MM.1S (cell line): Measurements from ENCODE around the gene PADI6.
"Not testable (repeated sequence)": the region's sequence is repeated elsewhere in the genome, so short reads cannot be mapped to it uniquely, and the experiment has no call there.

Source experiments
- DNase-seq: peaks from one replicate; pipeline ENCODE4 v3.0.0-alpha.2; 2015
- H2AFZ ChIP-seq: fragments of 300-600 bp; sonication (generic); 2 replicates; pipeline ENCODE4 v1.6.0; 2016; ENCODE audit warnings: antibody characterized with exemption, low read length
- H3F3A ChIP-seq: fragments of 300-600 bp; sonication (generic); 2 replicates; pipeline ENCODE4 v1.6.1; 2016; ENCODE audit warnings: mild to moderate bottlenecking, antibody characterized with exemption, low read length, moderate library complexity, mixed read lengths; ENCODE audit not compliant: insufficient read depth
- H3K27ac ChIP-seq: fragments of 300-600 bp; sonication (generic); 2 replicates; pipeline ENCODE4 v1.5.1; 2016; ENCODE audit warnings: mild to moderate bottlenecking, low read length
- H3K27me3 ChIP-seq: fragments of 300-600 bp; sonication (generic); replicated peaks from 2 replicates; pipeline ENCODE4 v1.6.0; 2016; ENCODE audit warnings: low read length; ENCODE audit not compliant: insufficient read depth
- H3K36me3 ChIP-seq: fragments of 300-600 bp; sonication (generic); replicated peaks from 2 replicates; pipeline ENCODE4 v1.6.1; 2016; ENCODE audit warnings: mild to moderate bottlenecking, low read length, mixed read lengths; ENCODE audit not compliant: insufficient read depth
- H3K4me1 ChIP-seq: fragments of 300-600 bp; sonication (generic); 2 replicates; pipeline ENCODE4 v1.6.1; 2016; ENCODE audit warnings: low read length, mixed read lengths
- H3K4me2 ChIP-seq: fragments of 300-600 bp; sonication (generic); 2 replicates; pipeline ENCODE4 v1.6.0; 2016; ENCODE audit warnings: low read depth, low read length
- H3K4me3 ChIP-seq: fragments of 300-600 bp; sonication (generic); 2 replicates; pipeline ENCODE4 v1.5.1; 2016; ENCODE audit warnings: low read length, mixed read lengths
- H3K79me2 ChIP-seq: fragments of 300-600 bp; sonication (generic); 2 replicates; pipeline ENCODE4 v1.6.1; 2016; ENCODE audit warnings: mixed run types, low read length, mixed read lengths
- H3K9ac ChIP-seq: fragments of 300-600 bp; sonication (generic); 2 replicates; pipeline ENCODE4 v1.6.1; 2016; ENCODE audit warnings: low read length, mixed read lengths
- H3K9me2 ChIP-seq: fragments of 300-600 bp; sonication (generic); replicated peaks from 2 replicates; pipeline ENCODE4 v1.6.1; 2016; ENCODE audit warnings: mild to moderate bottlenecking, low read length, mixed read lengths; ENCODE audit not compliant: insufficient read depth
- H3K9me3 ChIP-seq: fragments of 300-600 bp; sonication (generic); replicated peaks from 2 replicates; pipeline ENCODE4 v1.6.1; 2016; ENCODE audit warnings: mild to moderate bottlenecking, low read length, mixed read lengths; ENCODE audit not compliant: insufficient read depth
- H4K20me1 ChIP-seq: fragments of 300-600 bp; sonication (generic); 2 replicates; pipeline ENCODE4 v1.6.1; 2016; ENCODE audit warnings: mild to moderate bottlenecking, low read length, moderate library complexity, mixed read lengths; ENCODE audit not compliant: insufficient read depth
- CTCF ChIP-seq: fragments of 300-600 bp; sonication (generic); IDR thresholded peaks from 2 replicates; pipeline ENCODE4 v1.5.1; 2016; ENCODE audit warnings: antibody characterized with exemption, low read length, mixed read lengths
- EZH2 ChIP-seq: fragments of 300-600 bp; sonication (generic); optimal IDR thresholded peaks from 2 replicates; pipeline ENCODE3; 2017; ENCODE audit warnings: low read depth, mild to moderate bottlenecking, antibody characterized with exemption, low read length, mixed read lengths
- EZH2phosphoT487 ChIP-seq: fragments of 300-600 bp; sonication (generic); IDR thresholded peaks from 2 replicates; pipeline ENCODE4 v1.6.1; 2018; ENCODE audit warnings: antibody characterized with exemption, low read length

The PADI6 gene

GRCh38 chr1:17405898-17406759 is 34.1 kb downstream of the PADI6 start:
- TF ChIP-seq CTCF (peak; percentile 75), EZH2 (no peak), EZH2phosphoT487 (no peak)
- H3K9me3 ChIP-seq: no peaks in the 10 kb centered on the region
- H4K20me1 ChIP-seq: no peaks in the 10 kb centered on the region
- H3K36me3 ChIP-seq: no peaks in the 10 kb centered on the region
- no peaks in the 10 kb centered on the region for H3K27me3 ChIP-seq
- H3F3A ChIP-seq: 0 out of 2 replicates have a peak, but pooled peaks cover 5% of the 10 kb centered on the region
- H3K9ac ChIP-seq: no peak overlapping the region
- DNase-seq: peak; percentile 39
- no peak overlapping the region for H3K4me2 ChIP-seq
- no peaks in the 10 kb centered on the region for H3K4me1 ChIP-seq
- H2AFZ ChIP-seq: no peak overlapping the region
- H3K27ac ChIP-seq: no peak overlapping the region
- no peaks in the 10 kb centered on the region for H3K79me2 ChIP-seq
- no peaks in the 10 kb centered on the region for H3K9me2 ChIP-seq
- no peak overlapping the region for H3K4me3 ChIP-seq

- not testable (repeated sequence) for H3K36me3 ChIP-seq
Measured at GRCh38 chr1:17406760-17407475, 34.9 kb downstream of the PADI6 start.

GRCh38 chr1:17407786-17408514 is 36.0 kb downstream of the PADI6 start:
- H3K27ac ChIP-seq, H4K20me1 ChIP-seq: not testable (repeated sequence)

More at GRCh38 chr1:17406760-17407475, 34.9 kb downstream of the PADI6 start:
- H3F3A ChIP-seq, H3K79me2 ChIP-seq, H4K20me1 ChIP-seq, H2AFZ ChIP-seq, H3K27me3 ChIP-seq, H3K9ac ChIP-seq, H3K4me3 ChIP-seq, H3K27ac ChIP-seq, H3K4me2 ChIP-seq, H3K4me1 ChIP-seq, DNase-seq, H3K9me2 ChIP-seq, H3K9me3 ChIP-seq: not testable (repeated sequence)

GRCh38 chr1:17409391-17409811 is 37.4 kb downstream of the PADI6 start:
- Histone ChIP-seq H3K27me3 (no peaks in the 10 kb centered on the region), H3K4me1 (no peaks in the 10 kb centered on the region), H3K9me3 (no peaks in the 10 kb centered on the region), H3K9ac (no peak overlapping the region), H3K4me2 (no peak overlapping the region), H3K36me3 (peaks cover 18% of the 10 kb centered on the region), H4K20me1 (no peaks in the 10 kb centered on the region), H3K9me2 (no peaks in the 10 kb centered on the region), H3K4me3 (no peak overlapping the region), H2AFZ (no peak overlapping the region), H3K79me2 (no peaks in the 10 kb centered on the region), H3F3A (0 out of 2 replicates have a peak, but pooled peaks cover 5% of the 10 kb centered on the region), H3K27ac (no peak overlapping the region)
- DNase-seq: no peak
- no peak for TF ChIP-seq CTCF
- no peak for TF ChIP-seq EZH2phosphoT487
- TF ChIP-seq EZH2: no peak

More at GRCh38 chr1:17407786-17408514, 36.0 kb downstream of the PADI6 start:
- not testable (repeated sequence) for H3K4me1 ChIP-seq, H2AFZ ChIP-seq, H3K27me3 ChIP-seq, H3K4me3 ChIP-seq, H3K79me2 ChIP-seq, H3K4me2 ChIP-seq, H3K36me3 ChIP-seq, H3F3A ChIP-seq, DNase-seq, H3K9me2 ChIP-seq, H3K9me3 ChIP-seq, H3K9ac ChIP-seq
